Right lobe of liver (tissue), 6 donors: ENCODE measurements around the gene TWNK. TPM values are rescaled to one million over a fixed set of nuclear protein-coding genes. Genes with fewer than 3 reads are reported as not detected.

ENCODE experiments used
- ATAC-seq, 4 donors: fragments of 200-7000 bp; cut with Tn5 transposase; one replicate each; pipeline ENCODE4 v1.9.1; 2020; ENCODE audit warnings: mild to moderate bottlenecking in 4 of 4, moderate library complexity in 4 of 4
- DNase-seq, 3 donors: peaks; one replicate each; pipeline ENCODE4 v3.0.0-alpha.2; 2020
- H3K27ac ChIP-seq, 3 donors: fragments of 200-600 bp; one replicate each; pipeline ENCODE4 v1.8.0; 2022
- H3K27me3 ChIP-seq, 2 donors: fragments of 200-600 bp; one replicate each; pipeline ENCODE4 v1.8.0; 2022
- H3K36me3 ChIP-seq, 4 donors: fragments of 200-600 bp; sonication (generic) in 1 of 4; one replicate each; pipeline versions ENCODE4 v1.5.1 to v1.8.0; 2017 to 2022; ENCODE audit warnings: control low read depth in 1 of 4
- H3K4me1 ChIP-seq, 4 donors: fragments of 200-600 bp; sonication (generic) in 1 of 4; one replicate each; pipeline versions ENCODE4 v1.5.1 to v1.8.0; 2017 to 2022; ENCODE audit warnings: control low read depth in 1 of 4
- H3K4me3 ChIP-seq, 3 donors: fragments of 200-600 bp; one replicate each; pipeline ENCODE4 v1.8.0; 2022
- H3K9me3 ChIP-seq, 4 donors: fragments of 200-600 bp; sonication (generic) in 1 of 4; one replicate each; pipeline versions ENCODE4 v1.5.1 to v1.8.0; 2017 to 2022; ENCODE audit warnings: control low read depth in 1 of 4
- POLR2A ChIP-seq: fragments of 450-650 bp; IDR thresholded peaks from one replicate; pipeline ENCODE4 v1.6.1; 2017; ENCODE audit warnings: antibody characterized with exemption, mild to moderate bottlenecking
- WGBS: methylation state at CpG from one replicate; pipeline ENCODE4 v1.1.6; 2018; ENCODE audit warnings: low coverage, low lambda C conversion rate; ENCODE audit not compliant: insufficient coverage; ENCODE audit errors: missing lambda C conversion rate; 5-methylcytosine and 5-hydroxymethylcytosine counted together
- intact Hi-C, 2 donors: fragments of 100-400 bp; cut with DNase I; formaldehyde crosslinking; loops; one replicate each; pipeline versions ENCODE4 v1.11.2 to v1.14.1; 2022
- total RNA-seq, 6 experiments: library from RNA; depleted of rRNA in 2 of 6; stranded (reverse); fragments of >200 nt in 2 of 6; fragmentation: NEBNext Ultra II Directional in 3 of 6; extraction: Animal tissue kit (Norgen Biotek cat#: 25700) in 3 of 6; gene quantifications; one replicate each; pipeline versions ENCODE4 v1.1.0 to v1.2.4, GENCODE V29; 2016 to 2023
- TF ChIP-seq, protein P1 (sequence below), 4 donors: fragments of 200-600 bp in 3 of 4; fragments of 450-650 bp in 1 of 4; IDR thresholded peaks; one replicate each; pipeline versions ENCODE4 v1.5.1 to v1.8.0; 2016 to 2022; ENCODE audit warnings: antibody characterized with exemption in 4 of 4, mild to moderate bottlenecking in 2 of 4
- donor health status: DM: no; HTN: yes; CAD: no.
- donor health status: DM: no; HTN: no; CAD: no.
- donor health status: DM: no; HTN: no; CAD: no.
- donor health status: DM: no; HTN: yes; CAD: no.
- donor health status: DM: no; HTN: yes; CAD: no.

Gene TWNK
- total RNA-seq, 6 experiments from 2014 or later: 2.9 to 8.4 (median 4.6) TPM

DNA sequence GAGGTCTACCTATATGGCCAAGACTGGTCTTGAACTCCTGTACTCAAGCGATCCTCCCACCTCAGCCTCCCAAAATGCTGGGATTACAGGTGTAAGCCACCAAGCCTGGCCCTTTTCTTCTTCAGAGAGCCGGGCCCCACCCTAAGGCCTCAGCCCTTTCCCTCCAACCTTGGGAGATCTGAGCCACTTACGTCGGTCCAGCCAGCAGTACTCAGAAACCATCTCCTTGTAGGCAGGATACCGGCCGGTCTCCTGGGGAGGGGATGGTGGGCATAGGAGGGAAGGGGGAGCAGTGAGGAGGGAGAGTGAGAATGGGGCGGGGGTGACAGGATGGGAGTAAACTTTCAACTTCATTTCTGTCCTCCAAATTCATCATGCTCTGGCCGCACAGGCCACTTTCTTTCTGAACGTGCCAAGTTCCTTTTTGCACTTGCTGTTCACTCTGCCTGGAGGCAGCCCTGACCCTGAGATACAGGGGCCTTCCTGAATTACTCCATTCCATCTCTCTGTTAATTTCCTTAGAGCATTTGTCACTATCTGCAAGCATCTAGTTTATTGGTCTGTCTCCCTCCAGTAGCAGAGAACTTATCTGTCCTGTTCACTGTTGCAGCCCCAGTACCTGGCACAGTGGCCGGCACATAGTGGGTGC, 33.2 kb downstream of the TWNK start:
- peaks cover 0 to 3% (median 0%) of the 10 kb centered on the region in 4 donors for H3K4me1 ChIP-seq
- H3K4me3 ChIP-seq: no peak overlapping the region
- intact Hi-C loops: no loop called here
- 89% methylated on average over 4 of the region's 10 CpGs for WGBS
- H3K9me3 ChIP-seq: no peaks in the 10 kb centered on the region
- DNase-seq (no peak), ATAC-seq (no peak)
- TF ChIP-seq, protein P1, sequence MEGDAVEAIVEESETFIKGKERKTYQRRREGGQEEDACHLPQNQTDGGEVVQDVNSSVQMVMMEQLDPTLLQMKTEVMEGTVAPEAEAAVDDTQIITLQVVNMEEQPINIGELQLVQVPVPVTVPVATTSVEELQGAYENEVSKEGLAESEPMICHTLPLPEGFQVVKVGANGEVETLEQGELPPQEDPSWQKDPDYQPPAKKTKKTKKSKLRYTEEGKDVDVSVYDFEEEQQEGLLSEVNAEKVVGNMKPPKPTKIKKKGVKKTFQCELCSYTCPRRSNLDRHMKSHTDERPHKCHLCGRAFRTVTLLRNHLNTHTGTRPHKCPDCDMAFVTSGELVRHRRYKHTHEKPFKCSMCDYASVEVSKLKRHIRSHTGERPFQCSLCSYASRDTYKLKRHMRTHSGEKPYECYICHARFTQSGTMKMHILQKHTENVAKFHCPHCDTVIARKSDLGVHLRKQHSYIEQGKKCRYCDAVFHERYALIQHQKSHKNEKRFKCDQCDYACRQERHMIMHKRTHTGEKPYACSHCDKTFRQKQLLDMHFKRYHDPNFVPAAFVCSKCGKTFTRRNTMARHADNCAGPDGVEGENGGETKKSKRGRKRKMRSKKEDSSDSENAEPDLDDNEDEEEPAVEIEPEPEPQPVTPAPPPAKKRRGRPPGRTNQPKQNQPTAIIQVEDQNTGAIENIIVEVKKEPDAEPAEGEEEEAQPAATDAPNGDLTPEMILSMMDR (IDR thresholded peaks at IDR 0.05): no peak
- no peak for TF ChIP-seq POLR2A
- no peak overlapping the region for H3K27ac ChIP-seq
- H3K27me3 ChIP-seq: no peaks in the 10 kb centered on the region
- no peaks in the 10 kb centered on the region for H3K36me3 ChIP-seq

DNA sequence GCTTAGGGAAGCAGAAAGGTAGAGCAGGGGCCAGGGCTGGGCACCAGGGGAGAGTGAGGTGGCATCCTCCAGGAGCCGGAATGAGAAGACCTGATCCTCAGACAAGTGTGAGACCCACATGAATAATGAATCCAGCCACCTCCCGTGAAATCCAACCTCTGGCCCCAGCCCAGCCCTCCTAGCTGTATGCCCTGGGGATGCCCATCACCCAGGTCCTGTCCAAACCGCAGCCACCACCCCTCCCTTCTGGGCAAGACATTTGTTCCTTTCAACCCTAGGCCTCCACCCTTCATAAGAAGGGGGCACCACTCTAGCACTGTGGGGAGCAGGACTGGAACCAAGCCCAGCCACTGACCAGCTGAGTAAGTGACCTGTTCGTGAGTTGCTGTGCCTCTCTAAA, 33.9 kb downstream of the TWNK start:
- no peak for ATAC-seq
- 78% methylated on average over 3 of the region's 4 CpGs for WGBS

DNA sequence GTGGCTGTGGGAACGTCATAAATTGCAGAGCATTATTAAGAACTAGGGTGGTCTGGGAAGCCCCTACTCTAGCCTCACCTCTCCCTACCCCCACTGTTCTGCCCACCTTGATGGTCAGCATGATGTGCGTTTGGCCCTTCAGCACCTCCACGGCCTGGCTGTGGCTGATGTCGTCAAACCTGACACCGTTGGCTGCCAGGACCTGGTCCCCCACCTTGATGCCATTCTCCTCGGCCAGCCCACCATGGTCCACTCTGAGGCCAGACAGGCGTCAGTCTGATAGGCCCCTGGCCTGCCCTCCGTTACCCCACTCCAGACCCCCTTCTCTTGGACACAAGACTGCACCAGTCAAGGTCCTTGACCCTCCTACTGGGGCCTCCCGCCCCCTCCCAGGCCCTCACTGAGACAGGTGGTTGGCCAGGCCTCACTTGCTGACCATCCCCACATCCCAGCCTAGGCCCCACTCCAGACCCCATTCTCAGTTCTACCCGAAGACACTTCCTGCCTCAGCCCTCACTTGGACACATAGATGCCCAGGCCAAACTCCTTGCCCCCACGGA, 34.4 kb downstream of the TWNK start:
- Histone ChIP-seq H3K27ac (no peak overlapping the region), H3K4me1 (peaks cover 0 to 3% (median 0%) of the 10 kb centered on the region in 4 donors), H3K9me3 (no peaks in the 10 kb centered on the region), H3K27me3 (no peaks in the 10 kb centered on the region), H3K4me3 (no peak overlapping the region), H3K36me3 (no peaks in the 10 kb centered on the region)
- TF ChIP-seq, protein P1 (IDR thresholded peaks at IDR 0.05): no peak
- no peak for TF ChIP-seq POLR2A
- intact Hi-C loops: no loop called here
- 78% methylated on average over 5 of the region's 11 CpGs for WGBS
- ATAC-seq (no peak), DNase-seq (no peak)

More for the DNA sequence above, 33.9 kb downstream of the TWNK start:
- intact Hi-C loops: no loop called here
- H3K27ac ChIP-seq: no peak overlapping the region
- H3K9me3 ChIP-seq: no peaks in the 10 kb centered on the region
- no peak overlapping the region for H3K4me3 ChIP-seq
- no peaks in the 10 kb centered on the region for H3K36me3 ChIP-seq
- peaks cover 0 to 3% (median 0%) of the 10 kb centered on the region in 4 donors for H3K4me1 ChIP-seq
- no peaks in the 10 kb centered on the region for H3K27me3 ChIP-seq
- no peak for DNase-seq
- no peak for TF ChIP-seq POLR2A
- TF ChIP-seq, protein P1 (IDR thresholded peaks at IDR 0.05): no peak

DNA sequence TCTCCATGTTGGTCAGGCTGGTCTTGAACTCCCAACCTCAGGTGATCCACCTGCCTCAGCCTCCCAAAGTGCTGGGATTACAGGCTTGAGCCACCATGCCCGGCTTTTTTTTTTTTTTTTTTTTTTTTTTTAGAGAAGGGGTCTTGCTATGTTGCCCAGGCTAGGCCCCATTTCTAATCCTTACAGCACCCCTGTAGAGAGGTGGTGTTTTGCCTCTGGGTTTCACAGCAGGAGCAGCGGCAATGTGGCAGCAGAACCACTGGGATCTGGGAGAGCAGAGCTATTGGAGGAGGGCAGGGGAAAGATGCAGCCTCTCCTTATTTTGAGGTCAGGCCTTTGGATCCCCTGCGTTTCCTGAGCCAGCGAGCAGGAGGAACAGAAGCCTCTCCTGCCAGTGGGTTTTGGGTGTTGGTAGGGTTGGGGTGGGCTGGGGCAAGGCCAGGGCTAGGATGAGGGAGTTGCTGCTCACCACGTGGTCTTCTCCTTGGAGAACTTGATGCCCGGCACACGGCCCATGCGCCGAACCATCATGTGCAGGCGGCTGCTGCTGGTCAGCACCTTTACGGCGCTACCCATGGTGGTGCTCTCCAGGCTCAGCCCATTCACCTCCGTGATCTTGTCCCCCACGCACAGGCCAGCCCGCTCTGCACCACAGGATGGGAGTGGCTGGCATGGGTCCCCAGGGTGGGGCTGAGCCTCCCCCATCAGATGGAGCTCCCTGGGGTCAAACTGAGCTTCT, 35.8 kb downstream of the TWNK start:
- DNase-seq (no peak), ATAC-seq (no peak)
- TF ChIP-seq POLR2A: no peak
- TF ChIP-seq, protein P1 (IDR thresholded peaks at IDR 0.05): no peak
- intact Hi-C loops: no loop called here
- 75% methylated on average over 5 of the region's 15 CpGs for WGBS
- Histone ChIP-seq H3K4me3 (no peak overlapping the region), H3K27me3 (no peaks in the 10 kb centered on the region), H3K36me3 (no peaks in the 10 kb centered on the region), H3K27ac (no peak overlapping the region), H3K9me3 (no peaks in the 10 kb centered on the region), H3K4me1 (peaks cover 0 to 3% (median 0%) of the 10 kb centered on the region in 4 donors)
